ENCODE measurements around the gene ARID4B.

GRCh38 chr1:235151033-235151432 is 176.9 kb downstream of the ARID4B start:
- no peak for TF ChIP-seq CTCF (IDR thresholded peaks at IDR 0.05; ENCODE audit: low read length)
- no peak for TF ChIP-seq EZH2 (IDR thresholded peaks at IDR 0.05; ENCODE audit: borderline replicate concordance, low read length)
